HG03439 (cell line): Measurements from ENCODE around the gene PPP1R37.
"Not testable (repeated sequence)": the region's sequence is repeated elsewhere in the genome, so short reads cannot be mapped to it uniquely, and the experiment has no call there.

Source experiments
- ATAC-seq: cut with Tn5 transposase; IDR thresholded peaks from one replicate; pipeline ENCODE4 v1.9.1; 2021; ENCODE audit warnings: mild to moderate bottlenecking, moderate library complexity; ENCODE audit not compliant: unreplicated experiment

PPP1R37 gene

DNA sequence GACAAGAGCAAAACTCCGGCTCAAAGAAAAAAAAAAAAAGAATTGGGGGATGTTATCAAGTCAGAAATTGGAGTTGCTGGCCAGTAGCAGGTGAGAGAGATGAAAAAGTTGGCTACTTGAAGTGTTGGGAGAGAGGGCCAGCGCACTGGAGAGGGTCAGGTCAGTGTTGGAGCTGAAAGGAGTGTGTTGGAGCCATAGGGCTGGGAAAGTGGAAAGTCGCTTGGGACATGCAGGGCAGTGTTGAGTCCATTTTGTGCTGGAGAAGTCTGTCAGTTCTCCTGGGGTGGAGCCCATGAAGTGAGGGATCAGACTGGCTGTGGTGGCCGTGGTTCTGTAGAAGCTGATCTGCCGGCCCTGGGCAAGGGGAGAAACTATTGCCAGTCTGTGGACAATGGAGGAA is 1.7 kb downstream of the PPP1R37 start:
- no peak for ATAC-seq

DNA sequence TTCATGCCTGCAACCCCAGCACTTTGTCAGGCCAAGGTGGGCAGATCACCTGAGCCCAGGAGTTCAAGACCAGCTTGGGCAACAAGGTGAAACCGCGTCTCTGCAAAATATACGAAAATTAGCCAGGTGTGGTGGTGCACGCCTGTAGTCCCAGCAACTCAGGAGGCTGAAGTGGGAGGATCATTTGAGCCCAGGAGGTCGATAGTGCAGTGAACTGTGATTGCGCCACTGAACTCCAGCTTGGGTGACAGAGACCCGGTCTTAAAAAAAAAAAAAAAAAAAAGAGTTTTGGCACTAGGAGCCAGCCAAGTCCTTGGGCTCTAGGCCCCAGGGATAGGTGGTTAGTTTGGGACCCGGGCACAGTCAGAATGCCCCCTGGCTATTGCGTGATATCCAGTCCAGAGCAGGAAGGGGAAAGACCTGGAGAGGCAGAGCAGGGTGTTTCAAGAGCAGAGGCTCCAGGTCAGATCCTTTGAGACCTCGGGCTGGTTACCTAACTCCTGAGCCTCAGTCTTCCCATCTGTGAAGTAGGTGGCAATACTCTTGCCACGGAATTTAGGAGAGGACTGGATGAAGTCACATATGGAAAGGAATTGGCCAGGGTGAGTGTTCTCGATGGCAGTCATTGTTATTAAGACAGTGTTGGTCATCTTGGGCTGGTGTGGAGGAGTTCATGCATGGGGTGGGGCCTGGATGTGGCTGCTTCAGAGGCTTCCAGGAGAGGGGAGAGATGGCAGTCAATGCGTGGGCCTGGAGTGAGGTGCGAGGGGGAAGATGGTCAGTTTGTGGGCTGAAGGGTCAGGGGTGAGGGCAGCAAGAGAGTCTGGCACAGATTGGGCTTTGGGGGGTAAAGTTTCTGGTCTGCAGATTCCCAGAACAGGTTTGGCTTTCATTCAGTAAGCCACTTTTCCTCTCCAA is 2.8 kb downstream of the PPP1R37 start:
- ATAC-seq, result no peak

DNA sequence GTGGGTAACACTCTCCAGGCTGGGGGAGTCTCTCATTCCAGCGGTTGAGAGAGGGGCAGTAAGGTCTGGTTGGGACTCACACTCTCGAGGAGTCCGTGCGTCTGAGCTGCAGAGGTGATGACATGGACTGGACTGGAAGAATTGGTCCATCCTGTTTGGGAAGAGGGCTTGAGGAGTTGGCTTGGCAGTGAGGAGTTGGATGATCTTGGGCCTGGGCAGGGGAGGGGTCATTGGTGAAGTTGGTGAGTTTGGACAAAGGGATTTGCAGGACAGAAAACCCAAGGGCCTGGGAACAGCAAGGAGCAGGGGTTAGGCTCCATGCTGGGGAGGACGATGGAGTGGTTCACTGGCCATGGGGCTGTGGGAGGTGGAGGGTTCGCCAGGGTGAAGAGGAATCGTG is 3.7 kb downstream of the PPP1R37 start:
- ATAC-seq, result no peak

DNA sequence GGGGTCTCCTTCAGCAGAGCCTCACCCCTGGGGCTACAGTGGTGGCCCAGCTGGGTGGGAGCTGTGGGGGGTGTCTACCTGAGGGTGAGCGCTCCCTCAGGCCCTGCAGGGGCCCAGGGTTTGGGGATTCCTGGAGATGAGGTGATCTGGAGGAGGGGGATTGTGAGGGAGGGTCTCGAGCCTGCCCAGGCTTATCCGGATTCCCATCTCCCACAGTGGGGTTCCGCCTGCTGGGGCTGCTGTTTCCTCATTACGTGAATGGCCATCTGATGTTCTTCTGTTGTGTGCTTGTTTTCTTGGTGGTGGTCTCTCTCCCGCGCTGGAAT is 4.4 kb downstream of the PPP1R37 start:
- ATAC-seq, result no peak

DNA sequence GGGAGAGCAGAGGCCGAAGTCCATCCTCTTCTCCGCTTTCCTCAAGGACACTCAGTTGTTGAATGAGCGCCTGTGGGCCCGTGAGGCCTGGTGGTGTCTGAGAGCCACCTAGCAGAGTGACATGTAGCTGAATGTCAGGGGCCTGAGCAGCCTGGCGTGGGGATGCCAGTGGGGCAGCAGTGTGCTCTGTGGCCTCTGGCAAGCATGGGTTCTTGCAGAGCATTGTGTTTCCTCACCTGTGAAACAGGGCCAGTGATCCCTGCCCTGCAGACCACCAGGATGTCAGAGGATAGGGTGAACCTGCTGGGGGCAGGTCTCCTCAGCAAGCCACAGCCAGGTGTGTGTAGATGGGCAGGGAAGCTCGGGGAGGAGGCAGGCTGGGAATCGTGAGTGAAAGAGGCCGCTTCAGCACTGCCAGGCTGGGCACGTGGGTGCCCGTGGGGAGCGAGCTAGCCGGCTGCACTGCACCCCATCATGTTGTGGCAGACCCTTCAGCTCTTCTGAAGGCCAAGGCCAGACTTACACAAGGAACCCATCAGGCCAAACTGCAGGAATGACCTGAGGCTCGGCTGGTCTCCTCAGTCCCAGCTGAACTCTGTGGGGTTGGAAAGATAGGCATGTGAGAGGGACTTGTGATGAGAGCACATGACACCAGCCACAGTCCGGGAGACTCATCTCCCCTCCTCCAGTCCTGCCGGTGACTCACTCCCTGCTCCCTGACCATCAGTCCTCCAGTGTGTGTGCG is 5.0 kb downstream of the PPP1R37 start:
- no peak for ATAC-seq

DNA sequence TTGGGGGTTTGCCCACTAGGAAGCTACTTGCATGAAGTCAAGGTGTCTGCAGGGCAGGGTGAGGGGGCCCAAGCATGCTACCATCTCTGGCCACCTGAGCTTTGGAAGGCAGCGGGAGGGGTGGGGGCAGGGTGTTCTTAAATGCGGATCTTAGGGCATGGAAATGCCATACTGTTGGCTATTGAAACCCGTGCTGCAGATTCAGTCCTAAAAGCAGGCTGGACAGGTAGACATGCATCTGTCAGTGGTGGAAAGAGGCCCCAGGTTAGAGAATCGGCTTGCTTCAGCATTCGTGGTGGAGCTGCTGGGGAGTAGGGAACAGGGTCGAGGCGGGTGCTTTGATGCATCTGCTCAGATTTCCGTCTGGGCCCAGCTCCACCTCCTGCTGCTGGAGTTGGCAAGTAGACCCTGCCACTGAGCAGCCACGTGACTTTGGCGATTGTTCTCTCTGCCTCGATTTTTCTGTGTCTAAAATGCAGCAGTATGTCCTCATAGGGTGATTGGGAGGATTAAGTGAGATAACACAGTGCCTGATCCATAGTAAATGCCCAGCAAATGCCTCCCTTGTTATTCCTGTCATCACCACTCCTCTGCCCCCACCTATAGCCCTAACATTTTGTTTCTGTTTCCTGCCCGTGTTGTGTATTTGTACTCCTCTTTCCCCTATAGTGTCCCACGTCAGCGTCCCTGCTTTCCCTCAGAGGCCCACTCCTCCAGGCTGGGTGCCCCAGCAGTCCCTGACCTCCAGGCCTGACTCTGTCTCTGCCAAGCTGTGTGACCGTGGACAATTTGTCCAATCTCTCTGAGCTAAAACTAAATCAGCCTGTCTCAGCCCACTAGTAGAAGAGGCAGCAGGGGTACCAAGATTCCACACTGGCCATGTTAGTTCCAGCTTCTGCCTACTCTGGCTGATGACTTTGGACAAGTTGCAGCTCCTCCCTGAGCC is 5.8 kb downstream of the PPP1R37 start:
- ATAC-seq, result no peak

DNA sequence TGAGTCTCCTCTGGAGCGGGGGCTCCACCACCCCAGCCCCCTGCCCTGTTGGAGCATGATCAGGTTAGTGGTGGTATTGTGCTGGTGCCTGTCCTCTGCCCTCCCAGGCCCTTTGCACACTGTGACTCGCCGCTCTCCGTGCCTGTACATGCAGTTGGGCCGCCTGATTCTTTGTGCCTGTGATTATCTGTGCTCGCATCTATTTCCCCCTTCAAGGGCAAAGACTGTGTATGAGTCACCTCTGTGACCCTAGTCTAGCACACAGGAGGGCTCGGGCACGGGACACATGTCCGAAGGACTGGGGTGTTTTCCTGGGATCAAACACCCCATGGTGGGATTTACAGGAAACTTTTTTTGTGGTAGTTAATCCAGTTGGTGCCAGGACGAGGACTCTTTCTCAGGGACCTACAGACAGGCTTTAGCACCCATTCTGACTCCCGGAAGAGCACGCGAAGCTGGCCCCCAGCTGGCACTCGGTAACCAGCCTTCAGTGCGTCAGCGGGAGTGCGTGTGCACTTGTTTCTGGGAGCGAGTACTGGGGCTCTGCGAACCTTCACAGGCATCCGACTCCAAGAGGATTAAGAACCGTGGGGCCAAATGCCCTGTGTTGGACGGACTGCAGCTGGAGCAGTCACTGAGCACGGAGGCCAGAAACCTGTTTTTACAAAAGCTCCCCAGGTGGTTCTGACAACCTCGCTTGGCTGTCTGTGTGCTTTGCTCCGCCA is 6.7 kb downstream of the PPP1R37 start:
- no peak for ATAC-seq

DNA sequence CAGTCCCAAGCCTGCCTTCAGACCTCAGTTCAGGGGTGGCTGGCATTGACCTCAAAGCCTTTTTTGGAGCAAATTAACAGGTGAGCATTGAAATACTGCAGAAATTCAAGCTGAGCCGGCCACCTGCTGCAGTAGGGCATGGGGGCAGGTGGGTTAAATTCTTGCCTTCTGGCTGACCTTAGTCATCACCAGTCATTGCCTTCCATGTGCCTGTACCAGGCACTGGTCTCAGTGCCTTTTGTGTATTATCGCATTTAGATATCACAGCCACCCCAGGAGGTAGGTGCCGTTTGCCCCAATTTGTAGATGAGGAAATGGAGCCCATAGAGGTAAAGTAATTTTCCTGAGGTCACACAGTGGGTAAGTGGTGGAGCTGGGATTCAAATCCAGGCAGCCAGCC is 7.2 kb downstream of the PPP1R37 start:
- ATAC-seq, result no peak

DNA sequence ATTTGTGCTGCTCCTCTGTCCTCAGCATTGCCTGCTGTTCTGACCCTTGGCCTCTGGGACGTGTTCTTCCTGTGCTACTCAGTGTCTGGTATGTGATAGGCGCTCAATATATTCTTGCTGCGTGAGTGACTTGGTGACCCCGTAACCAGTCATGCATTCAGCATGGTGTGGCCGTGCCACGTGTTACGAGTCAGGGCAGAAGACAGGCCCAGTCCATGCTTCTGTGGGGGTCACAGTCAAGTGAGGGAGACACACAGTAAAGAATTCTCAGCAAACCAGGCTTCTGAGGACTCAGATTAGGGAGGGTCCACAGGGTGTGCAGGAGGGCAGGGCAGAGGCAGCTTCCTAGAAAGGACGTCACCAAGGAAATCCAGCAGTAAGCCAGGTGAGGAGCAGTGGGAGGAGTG is 7.9 kb downstream of the PPP1R37 start:
- ATAC-seq, result no peak

DNA sequence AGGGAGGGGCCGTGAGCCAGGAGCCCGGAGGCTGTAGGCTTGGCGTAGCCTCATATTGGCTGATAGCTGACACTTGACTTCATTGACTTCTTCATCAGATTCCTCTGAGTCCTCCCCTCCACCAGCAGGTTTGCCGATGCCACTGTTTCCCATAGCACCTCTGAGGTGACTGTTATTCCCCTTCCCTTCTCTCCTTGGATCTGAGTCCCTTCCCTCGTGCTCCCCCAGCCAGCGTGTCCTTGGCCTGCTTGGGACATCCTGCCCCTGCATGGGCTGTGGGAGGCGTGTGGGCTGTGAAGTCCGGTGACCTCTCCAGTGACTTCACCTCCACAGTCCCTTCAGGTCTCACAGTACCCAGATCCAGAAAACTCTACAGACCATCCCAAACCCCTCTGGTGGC is 8.8 kb downstream of the PPP1R37 start:
- ATAC-seq, result no peak

DNA sequence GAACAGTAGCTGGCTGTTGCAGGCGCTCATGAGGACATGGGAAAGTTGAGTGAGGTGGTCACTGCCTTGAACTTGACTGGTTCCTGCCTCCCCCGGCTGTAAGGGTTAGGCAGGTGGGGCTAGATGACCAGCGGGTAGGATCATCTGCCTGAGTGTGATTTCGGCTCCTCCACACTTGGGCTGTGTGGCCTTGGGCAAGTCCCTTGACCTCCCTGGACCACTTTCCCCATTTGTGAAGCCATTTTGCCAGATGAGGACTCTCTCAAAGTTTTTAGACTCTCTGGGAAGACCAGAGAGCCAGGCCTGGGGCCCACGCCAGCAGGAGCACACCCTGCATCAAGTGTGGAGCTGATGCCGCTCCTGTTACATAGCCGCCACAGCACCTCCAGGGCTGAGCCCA is 9.5 kb downstream of the PPP1R37 start:
- ATAC-seq, result no peak

DNA sequence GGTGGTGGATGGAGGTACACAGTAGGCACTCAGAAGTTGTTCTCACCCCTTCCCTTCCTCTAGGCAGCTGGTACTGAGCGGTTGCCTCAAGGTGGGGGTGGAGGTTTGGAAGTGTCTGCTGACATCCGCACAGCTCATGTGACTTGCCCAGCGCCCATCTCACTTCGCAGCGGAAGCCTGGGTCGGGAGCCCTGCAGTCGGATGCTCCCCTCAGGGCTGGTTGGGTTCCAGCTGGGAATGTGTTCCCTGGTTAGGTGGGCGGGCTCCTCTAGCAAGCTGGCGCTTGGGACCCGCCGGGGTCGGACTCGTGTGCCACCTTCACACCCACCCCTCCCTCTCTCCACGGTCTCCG is 10.2 kb downstream of the PPP1R37 start:
- ATAC-seq, result no peak

DNA sequence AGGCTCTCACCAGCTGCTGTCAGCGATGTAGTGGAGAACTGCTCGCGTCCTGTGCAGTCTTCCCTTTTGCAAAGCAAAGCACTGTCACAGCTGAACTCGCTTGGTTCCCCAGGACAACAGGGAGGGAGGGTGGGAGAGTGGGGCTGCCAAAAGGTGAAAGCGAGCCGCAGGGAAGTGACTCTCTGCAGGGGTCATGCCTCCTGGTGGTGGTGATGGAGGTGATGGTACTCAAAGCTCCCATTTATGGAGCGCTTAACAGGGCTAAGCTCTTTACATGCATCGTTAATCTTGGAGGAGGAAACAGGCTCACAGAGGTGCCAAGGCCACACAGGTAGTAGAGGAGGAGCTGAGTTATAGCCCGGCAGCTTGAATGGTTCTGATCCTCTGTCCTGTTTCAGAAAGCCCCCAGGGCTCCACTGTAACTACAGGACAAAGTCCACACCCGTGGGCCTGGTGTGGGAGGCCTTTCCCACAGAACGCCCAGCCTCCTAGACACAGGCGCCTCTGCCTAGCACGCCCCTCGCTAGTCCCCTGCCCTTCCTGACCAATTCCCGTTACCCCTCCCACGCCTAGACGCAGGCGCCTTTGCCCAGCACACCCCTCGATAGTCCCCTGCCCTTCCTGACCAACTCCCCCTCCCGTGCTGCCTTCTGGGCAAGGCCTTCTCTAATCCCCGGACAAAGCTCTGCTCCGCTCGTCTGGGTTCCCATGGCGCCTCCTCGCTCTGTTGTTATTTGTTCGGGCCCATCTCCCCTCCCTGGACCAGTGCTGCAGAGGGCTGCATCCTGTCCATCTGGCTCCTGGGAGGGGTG is 10.7 kb downstream of the PPP1R37 start:
- no peak for ATAC-seq

DNA sequence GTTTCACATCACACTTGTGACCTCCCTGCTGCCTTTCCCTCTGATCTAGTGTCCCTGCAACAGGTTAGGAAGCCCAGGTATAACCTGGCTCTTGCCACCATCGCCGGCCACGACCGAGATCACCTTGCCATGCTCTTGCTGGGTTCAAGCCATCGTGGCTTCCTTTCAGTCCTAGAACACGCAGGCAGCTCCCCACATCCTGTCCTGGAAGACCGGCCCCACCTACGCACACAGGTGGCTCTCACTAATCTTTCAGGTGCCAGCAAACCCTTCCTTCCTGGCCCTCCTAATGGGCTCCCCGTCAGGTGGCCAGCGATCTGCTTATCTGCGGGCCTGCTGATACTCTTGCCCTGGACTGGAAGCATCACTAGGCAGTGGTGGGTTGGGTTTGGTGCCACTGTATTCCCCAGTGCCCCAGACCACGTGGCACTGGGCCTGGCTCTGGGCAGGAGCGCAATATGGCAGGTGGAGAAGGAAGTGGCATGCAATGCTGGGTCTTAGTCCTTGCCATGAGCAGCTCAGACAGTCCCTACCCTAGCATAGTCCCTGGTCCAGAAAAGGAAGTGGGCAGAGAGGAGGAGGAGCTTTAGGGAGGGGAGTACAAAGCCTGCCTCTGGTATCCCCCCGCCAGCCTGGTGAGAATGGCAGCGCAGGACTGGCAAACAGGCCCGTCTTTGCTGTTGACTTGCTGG is 11.8 kb downstream of the PPP1R37 start:
- ATAC-seq, result no peak

DNA sequence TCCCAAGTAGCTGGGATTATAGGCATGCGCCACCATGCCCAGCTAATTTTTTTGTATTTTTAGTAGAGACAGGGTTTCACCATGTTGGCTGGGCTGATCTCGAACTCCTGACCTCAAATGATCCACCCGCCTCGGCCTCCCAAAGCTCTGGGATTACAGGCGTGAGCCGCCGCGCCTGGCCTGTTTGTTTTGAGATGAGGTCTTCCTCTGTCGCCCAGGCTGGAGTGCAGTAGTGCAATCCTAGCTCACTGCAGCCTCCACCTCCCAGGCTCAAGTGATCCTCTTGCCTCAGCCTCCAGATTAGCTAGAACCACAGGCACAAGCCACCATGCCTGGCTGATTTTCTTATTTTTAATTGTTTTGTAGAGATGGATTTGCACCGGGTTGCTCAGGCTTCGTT is 13.4 kb downstream of the PPP1R37 start:
- not testable (repeated sequence) for ATAC-seq

DNA sequence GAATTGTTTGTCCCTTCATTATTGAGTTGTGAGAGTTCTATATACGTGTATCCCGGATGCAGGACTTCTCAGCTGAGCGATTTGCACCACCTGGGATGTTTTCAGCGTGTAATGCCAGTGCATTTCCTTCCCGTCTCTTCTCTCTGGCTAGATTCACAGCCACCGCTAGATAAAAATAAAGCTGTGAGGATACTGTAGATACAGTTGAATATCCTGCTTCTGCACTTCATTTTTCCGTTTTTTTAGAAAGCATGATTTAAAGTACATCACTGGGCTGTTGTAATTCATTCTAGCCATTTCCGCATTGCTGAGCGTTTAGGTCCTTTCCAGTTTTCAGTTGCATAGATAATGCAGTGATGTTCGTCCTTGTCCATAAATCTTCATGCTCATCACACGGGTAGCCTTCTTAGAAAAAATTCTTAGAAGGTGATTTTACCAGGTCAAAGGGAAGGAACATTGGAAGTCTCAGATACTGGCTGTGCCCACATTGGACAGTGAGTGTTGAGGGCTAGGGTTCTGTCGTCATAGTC is 14.7 kb downstream of the PPP1R37 start:
- ATAC-seq, result no peak

DNA sequence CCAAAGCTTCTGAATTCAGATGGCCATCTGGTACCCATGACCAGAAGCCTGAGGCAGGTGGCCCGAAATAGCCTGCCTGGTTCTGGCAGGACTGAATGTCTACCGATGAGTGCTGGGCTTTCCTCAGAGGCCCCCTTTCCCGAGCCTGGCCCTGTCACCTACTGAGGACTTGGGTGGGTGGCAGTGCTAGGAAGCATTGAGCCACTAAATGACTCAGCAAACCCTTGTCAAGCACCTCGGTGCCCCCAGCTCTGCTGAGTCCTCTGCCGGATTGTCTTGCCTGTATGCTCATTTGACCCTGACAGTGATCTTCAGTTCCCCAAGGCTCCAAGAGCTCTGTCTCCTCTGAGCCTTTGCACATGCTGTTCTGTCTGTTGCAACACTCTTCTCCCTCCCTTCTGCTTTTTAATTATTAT is 17.9 kb downstream of the PPP1R37 start:
- no peak for ATAC-seq

DNA sequence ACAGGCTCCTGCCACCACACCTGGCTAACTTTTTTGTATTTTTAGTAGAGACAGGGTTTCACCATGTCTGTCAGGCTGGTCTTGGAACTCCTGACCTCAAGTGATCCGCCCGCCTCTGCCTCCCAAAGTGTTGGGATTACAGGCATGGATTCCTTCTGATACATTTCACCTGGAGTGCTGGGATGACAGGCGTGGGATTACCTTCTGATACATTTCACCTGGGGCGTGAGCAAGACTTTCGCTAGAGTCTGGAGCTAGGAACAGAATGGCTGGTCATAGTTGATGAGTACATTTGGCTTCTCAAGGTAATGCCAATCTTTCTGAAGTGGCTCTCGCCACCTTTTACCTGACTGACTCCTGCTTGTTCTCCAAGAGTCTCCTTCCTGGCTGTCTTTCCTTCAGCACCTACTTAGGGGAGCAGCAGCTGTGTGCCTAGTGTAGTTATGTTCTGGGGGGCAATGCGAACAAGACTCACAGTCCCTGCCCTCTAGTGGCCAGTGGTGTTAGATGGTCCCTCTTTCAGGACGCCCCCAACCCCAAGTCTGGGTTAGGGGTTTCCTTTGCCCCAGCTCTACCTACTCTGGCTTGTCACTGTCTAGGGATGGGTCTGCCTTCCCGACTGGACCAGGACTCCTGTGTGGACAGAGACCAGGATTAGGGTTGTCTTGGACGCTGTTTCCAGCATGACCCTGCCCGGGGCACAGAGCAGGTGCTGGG is 19.3 kb downstream of the PPP1R37 start:
- ATAC-seq, result no peak
